ENCODE data around the gene SDR9C7.

GRCh38 chr12:56885316-56885715 is 48.9 kb downstream of the SDR9C7 start:
- no peak for TF ChIP-seq CTCF (conservative IDR thresholded peaks at IDR 0.05; ENCODE audit: low read depth in 2 of 2)
- TF ChIP-seq POLR2AphosphoS5 (IDR thresholded peaks at IDR 0.05; ENCODE audit: low read depth) = no peak
- no peak for TF ChIP-seq EZH2 (IDR thresholded peaks at IDR 0.05; ENCODE audit: low read depth, unreplicated experiment)
